GM19240 (cell line): ENCODE results near the gene RNF212B.
"Not testable (repeated sequence)": the region's sequence is repeated elsewhere in the genome, so short reads cannot be mapped to it uniquely, and the experiment has no call there.

ENCODE experiments used
- DNase-seq: peaks from one replicate; pipeline ENCODE4 v3.0.0; 2011; ENCODE audit warnings: low spot score; ENCODE audit not compliant: insufficient read length

RNF212B gene

GRCh38 chr14:23242076-23242475 is 4.3 kb downstream of the RNF212B start:
- no peak for DNase-seq

GRCh38 chr14:23243066-23243465 is 5.3 kb downstream of the RNF212B start:
- DNase-seq: no peak

- DNase-seq: no peak
Measured at GRCh38 chr14:23245282-23245681, 7.5 kb downstream of the RNF212B start.

- no peak for DNase-seq
Measured at GRCh38 chr14:23248601-23249000, 10.9 kb downstream of the RNF212B start.

GRCh38 chr14:23249824-23250223 is 12.1 kb downstream of the RNF212B start:
- no peak for DNase-seq

GRCh38 chr14:23252006-23252405 is 14.3 kb downstream of the RNF212B start:
- no peak for DNase-seq

- no peak for DNase-seq
Measured at GRCh38 chr14:23252420-23253333, 14.9 kb downstream of the RNF212B start.

GRCh38 chr14:23258256-23258655 is 20.5 kb downstream of the RNF212B start:
- no peak for DNase-seq

- no peak for DNase-seq
Measured at GRCh38 chr14:23259426-23259825, 21.7 kb downstream of the RNF212B start.

- not testable (repeated sequence) for DNase-seq
Measured at GRCh38 chr14:23260849-23261248, 23.1 kb downstream of the RNF212B start.

- DNase-seq: no peak
Measured at GRCh38 chr14:23269193-23269592, 31.5 kb downstream of the RNF212B start.

- DNase-seq: no peak
Measured at GRCh38 chr14:23275412-23275811, 37.7 kb downstream of the RNF212B start.

- DNase-seq: no peak
Measured at GRCh38 chr14:23277189-23277588, 39.5 kb downstream of the RNF212B start.

GRCh38 chr14:23277928-23278327 is 40.2 kb downstream of the RNF212B start:
- not testable (repeated sequence) for DNase-seq

GRCh38 chr14:23281247-23281646 is 43.5 kb downstream of the RNF212B start:
- no peak for DNase-seq

- DNase-seq: no peak
Measured at GRCh38 chr14:23284654-23285529, 47.2 kb downstream of the RNF212B start.

- DNase-seq: peak; percentile 30
Measured at GRCh38 chr14:23285530-23286019, 47.8 kb downstream of the RNF212B start.

GRCh38 chr14:23286020-23286901 is 48.5 kb downstream of the RNF212B start, which contains the start of gene HOMEZ:
Gene HOMEZ, minus strand, starts transcription at chr14:23286132. Its CDS starts 180 bp downstream, at chr14:23285952.
- DNase-seq: peak; percentile 94

GRCh38 chr14:23286902-23287479 is 49.3 kb downstream of the RNF212B start:
- DNase-seq: no peak

- no peak for DNase-seq
Measured at GRCh38 chr14:23294734-23295561, 57.2 kb downstream of the RNF212B start.
